Osteoblast (primary cell): ENCODE measurements around the gene RCAN1. TPM values are rescaled to one million over a fixed set of nuclear protein-coding genes. Genes with fewer than 3 reads are reported as not detected.

Source experiments
- DNase-seq: peaks from one replicate; pipeline ENCODE4 v3.0.0; 2011; ENCODE audit warnings: low spot score, mixed read lengths; ENCODE audit not compliant: insufficient read length; ENCODE audit errors: missing footprints
- H2AFZ ChIP-seq: 2 replicates; pipeline ENCODE4 v1.6.0; 2011; ENCODE audit warnings: mild to moderate bottlenecking, low read length
- H3K27ac ChIP-seq: 2 replicates; pipeline ENCODE4 v1.5.1; 2011; ENCODE audit warnings: mild to moderate bottlenecking, low read depth, low read length, moderate library complexity
- H3K27me3 ChIP-seq: 2 replicates; pipeline ENCODE4 v1.6.0; 2012; ENCODE audit warnings: mild to moderate bottlenecking, control low read depth, inconsistent platforms, low read length, moderate library complexity; ENCODE audit not compliant: insufficient read depth
- H3K36me3 ChIP-seq: 2 replicates; pipeline ENCODE4 v1.5.1; 2011; ENCODE audit warnings: mild to moderate bottlenecking, low read length, control low read depth, moderate library complexity; ENCODE audit not compliant: insufficient read depth
- H3K4me1 ChIP-seq: 2 replicates; pipeline ENCODE4 v1.5.1; 2011; ENCODE audit warnings: mild to moderate bottlenecking, low read length, control low read depth, moderate library complexity; ENCODE audit not compliant: insufficient read depth
- H3K4me2 ChIP-seq: 2 replicates; pipeline ENCODE4 v1.6.0; 2011; ENCODE audit warnings: mild to moderate bottlenecking, low read length; ENCODE audit not compliant: insufficient read depth
- H3K4me3 ChIP-seq: fragments of 200-600 bp; sonication (generic); 3 replicates; pipeline ENCODE4 v1.5.1; 2012; ENCODE audit warnings: mild to moderate bottlenecking, low read length, inconsistent platforms; ENCODE audit not compliant: insufficient read depth
- H3K79me2 ChIP-seq: 2 replicates; pipeline ENCODE4 v1.6.0; 2012; ENCODE audit warnings: mild to moderate bottlenecking, low read length, control low read depth, inconsistent platforms; ENCODE audit not compliant: insufficient read depth
- H3K9me3 ChIP-seq: 2 replicates; pipeline ENCODE4 v1.5.1; 2011; ENCODE audit warnings: low read depth, low read length, control low read depth
- H4K20me1 ChIP-seq: 2 replicates; pipeline ENCODE4 v1.6.0; 2012; ENCODE audit warnings: mild to moderate bottlenecking, low read length, control low read depth; ENCODE audit not compliant: insufficient read depth
- CTCF ChIP-seq: IDR thresholded peaks from 2 replicates; pipeline ENCODE4 v1.5.1; 2011; ENCODE audit warnings: mild to moderate bottlenecking, low read depth, low read length, moderate library complexity; ENCODE audit errors: extremely low read depth
- total RNA-seq: library from RNA; depleted of rRNA; stranded (reverse); fragments of >200 nt; gene quantifications from 2 replicates; pipeline ENCODE4 v1.2.3, GENCODE V29; 2012

Gene RCAN1
- total RNA-seq, 1 donor = 103 TPM

DNA sequence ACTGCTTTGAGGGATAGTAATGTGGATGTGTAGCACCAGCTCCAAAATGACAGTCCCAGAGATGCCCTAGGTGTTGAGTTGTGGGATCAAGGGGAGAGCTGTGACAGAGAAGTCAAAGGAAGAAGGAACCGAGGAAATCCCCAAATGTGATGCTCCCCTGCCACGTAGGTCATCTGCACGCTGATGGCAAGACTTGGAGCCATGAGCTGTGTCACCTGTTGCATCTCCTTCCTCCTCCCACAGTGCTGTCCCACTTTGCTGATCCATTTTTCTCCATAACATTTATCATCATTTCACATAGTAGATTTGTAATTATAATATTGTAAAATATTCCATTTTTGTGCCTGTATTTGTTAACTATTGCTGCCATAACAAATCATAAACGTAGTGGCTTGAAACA lies 17.6 kb upstream of the RCAN1 start:
- H3K4me3 ChIP-seq = no peak overlapping the region
- H3K36me3 ChIP-seq = no peaks in the 10 kb centered on the region
- no peak overlapping the region for H2AFZ ChIP-seq
- no peak for TF ChIP-seq CTCF
- no peaks in the 10 kb centered on the region for H3K4me1 ChIP-seq
- no peak overlapping the region for H3K27ac ChIP-seq
- H4K20me1 ChIP-seq = no peaks in the 10 kb centered on the region
- no peak for DNase-seq
- H3K4me2 ChIP-seq = no peak overlapping the region
- no peaks in the 10 kb centered on the region for H3K9me3 ChIP-seq
- H3K27me3 ChIP-seq = peaks cover 62% of the 10 kb centered on the region
- H3K79me2 ChIP-seq = no peaks in the 10 kb centered on the region

- peak; percentile 80 for DNase-seq
- Histone ChIP-seq H2AFZ (no peak overlapping the region), H3K9me3 (no peaks in the 10 kb centered on the region), H3K79me2 (no peaks in the 10 kb centered on the region), H3K27me3 (peaks cover 68% of the 10 kb centered on the region), H4K20me1 (no peaks in the 10 kb centered on the region), H3K4me3 (no peak overlapping the region), H3K4me1 (no peaks in the 10 kb centered on the region), H3K27ac (no peak overlapping the region), H3K36me3 (no peaks in the 10 kb centered on the region), H3K4me2 (no peak overlapping the region)
- peak; percentile 75 for TF ChIP-seq CTCF
Measured at GRCh38 chr21:34630536-34631143, 15.7 kb upstream of the RCAN1 start.

DNA sequence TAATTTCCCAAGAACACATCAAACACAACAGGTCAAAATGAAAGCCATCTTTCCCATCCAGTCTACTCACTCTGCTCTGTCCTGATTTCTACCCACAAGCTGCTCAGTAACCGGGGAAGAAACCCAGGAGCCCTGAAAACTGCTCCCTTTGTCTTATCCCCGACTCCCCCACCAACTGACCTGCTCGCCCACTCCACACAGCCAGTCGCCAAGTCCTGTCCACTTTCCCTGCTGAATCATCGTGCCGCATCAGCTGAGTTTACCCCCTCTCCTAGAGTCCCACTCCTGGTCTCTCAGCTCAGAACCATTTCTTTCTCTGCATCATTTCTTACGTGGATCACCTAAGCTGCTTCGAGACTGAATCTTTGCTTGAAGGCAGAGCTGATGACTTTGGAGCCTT lies 11.2 kb upstream of the RCAN1 start:
- Histone ChIP-seq H3K79me2 (no peaks in the 10 kb centered on the region), H3K9me3 (no peaks in the 10 kb centered on the region), H3K4me2 (no peak overlapping the region), H3K27ac (no peak overlapping the region), H3K4me1 (no peaks in the 10 kb centered on the region), H2AFZ (no peak overlapping the region), H3K4me3 (no peak overlapping the region), H4K20me1 (no peaks in the 10 kb centered on the region), H3K36me3 (no peaks in the 10 kb centered on the region), H3K27me3 (peaks cover 53% of the 10 kb centered on the region)
- DNase-seq = no peak
- TF ChIP-seq CTCF = no peak

GRCh38 chr21:34625030-34625593 lies 10.2 kb upstream of the RCAN1 start:
- H3K79me2 ChIP-seq = no peaks in the 10 kb centered on the region
- DNase-seq = no peak
- no peak overlapping the region for H3K27ac ChIP-seq
- H3K4me3 ChIP-seq = no peak overlapping the region
- H2AFZ ChIP-seq = no peak overlapping the region
- no peak overlapping the region for H3K4me2 ChIP-seq
- TF ChIP-seq CTCF = no peak
- no peaks in the 10 kb centered on the region for H3K4me1 ChIP-seq
- no peaks in the 10 kb centered on the region for H3K36me3 ChIP-seq
- H4K20me1 ChIP-seq = no peaks in the 10 kb centered on the region
- H3K9me3 ChIP-seq = no peaks in the 10 kb centered on the region
- H3K27me3 ChIP-seq = peaks cover 52% of the 10 kb centered on the region
